ENCODE measurements around the gene SDC3. TPM values are rescaled to one million over a fixed set of nuclear protein-coding genes. Genes with fewer than 3 reads are reported as not detected.
A peak's percentile ranks its signal among the peaks of the same experiment; 100 is the strongest.

SDC3 gene
- total and polyA plus RNA-seq, 12 donors, result 13.1 to 57.7 (median 21.7) TPM

GRCh38 chr1:30822006-30822405 lies 86.6 kb downstream of the SDC3 start:
- ATAC-seq (no peak), DNase-seq (no peak)
- peak overlapping the region in 1 of 10 donors; percentile 26 for H3K27ac ChIP-seq
- H3K36me3 ChIP-seq, result no peaks in the 10 kb centered on the region
- no peak for TF ChIP-seq CTCF (IDR thresholded peaks at IDR 0.05)
- H3K27me3 ChIP-seq, result peaks cover 0 to 63% (median 0%) of the 10 kb centered on the region in 7 donors
- 75 to 91% methylated on average over 1 of the region's 1 CpG for WGBS, 2 donors
- no peak overlapping the region for H3K4me3 ChIP-seq
- intact Hi-C loops (cut with DNase I), result no loop called here
- no peaks in the 10 kb centered on the region for H3K9me3 ChIP-seq
- peaks cover 4 to 51% (median 24%) of the 10 kb centered on the region in 9 donors for H3K4me1 ChIP-seq

GRCh38 chr1:30820299-30820698 lies 88.3 kb downstream of the SDC3 start:
- Histone ChIP-seq H3K4me1 (peaks cover 4 to 66% (median 40%) of the 10 kb centered on the region in 9 donors), H3K36me3 (no peaks in the 10 kb centered on the region), H3K27me3 (peaks cover 0 to 63% (median 0%) of the 10 kb centered on the region in 7 donors), H3K4me3 (no peak overlapping the region), H3K27ac (no peak overlapping the region), H3K9me3 (no peaks in the 10 kb centered on the region)
- WGBS, 2 donors, result 76 to 83% methylated on average over 5 of the region's 5 CpGs
- no peak for TF ChIP-seq CTCF (IDR thresholded peaks at IDR 0.05)
- DNase-seq (no peak), ATAC-seq (no peak)
- intact Hi-C loops (cut with DNase I), result no loop called here

Other genes with a start within 250 kb of the SDC3 start
- not detected for gene MATN1, start 185.2 kb downstream of the SDC3 start, total RNA-seq
- gene MATN1, start 185.2 kb downstream of the SDC3 start, polyA plus RNA-seq, result not detected
- 100 to 1,000 TPM in 1 of 10 donors, 10 to 100 TPM in 6, 1 to 10 TPM in 3; 5.9 to 114 (median 12.9) TPM for gene LAPTM5, start 151.0 kb downstream of the SDC3 start, total RNA-seq
- gene LAPTM5, start 151.0 kb downstream of the SDC3 start, polyA plus RNA-seq, result 10 to 100 TPM; 13.2 to 33.5 TPM
- gene PUM1, start 157.0 kb upstream of the SDC3 start, total RNA-seq, result 10 to 100 TPM; 69.7 to 91.2 (median 82.9) TPM
- gene PUM1, start 157.0 kb upstream of the SDC3 start, polyA plus RNA-seq, result 10 to 100 TPM; 13.5 to 27.4 TPM